Ectodermal cell (in vitro differentiated cells): Measurements from ENCODE around the gene UVSSA.

Experiments
- H3K27ac ChIP-seq: 2 replicates; pipeline ENCODE4 v1.7.0; 2013; ENCODE audit warnings: mild to moderate bottlenecking, low read depth, low read length; ENCODE audit not compliant: insufficient read depth, poor library complexity, severe bottlenecking
- H3K27me3 ChIP-seq: 2 replicates; pipeline ENCODE4 v1.7.0; 2013; ENCODE audit warnings: mild to moderate bottlenecking, low read length; ENCODE audit not compliant: insufficient read depth, control insufficient read depth, poor library complexity, severe bottlenecking
- H3K36me3 ChIP-seq: one replicate; pipeline ENCODE4 v1.7.0; 2013; ENCODE audit warnings: low read length; ENCODE audit not compliant: control insufficient read depth, insufficient read depth
- H3K4me1 ChIP-seq: one replicate; pipeline ENCODE4 v1.7.0; 2013; ENCODE audit warnings: low read length; ENCODE audit not compliant: control insufficient read depth, insufficient read depth
- H3K4me3 ChIP-seq: 2 replicates; pipeline ENCODE4 v1.7.0; 2013; ENCODE audit warnings: low read depth, low read length, control low read depth; ENCODE audit not compliant: insufficient read depth
- H3K9me3 ChIP-seq: 2 replicates; pipeline ENCODE4 v1.7.0; 2013; ENCODE audit warnings: mild to moderate bottlenecking, low read length, moderate library complexity; ENCODE audit not compliant: control insufficient read depth
- WGBS, 2 experiments: methylation state at CpG; one replicate each; pipeline ENCODE4 v1.1.7; 2013; ENCODE audit warnings: missing lambda C conversion rate in 2 of 2; 5-methylcytosine and 5-hydroxymethylcytosine counted together

Gene UVSSA

GRCh38 chr4:1404573-1405253 is 57.7 kb downstream of the UVSSA start:
- Histone ChIP-seq H3K4me1 (no peaks in the 10 kb centered on the region), H3K36me3 (no peaks in the 10 kb centered on the region), H3K9me3 (no peaks in the 10 kb centered on the region), H3K27ac (no peak overlapping the region), H3K4me3 (no peak overlapping the region), H3K27me3 (peaks cover 100% of the 10 kb centered on the region)
- WGBS, 2 experiments = 11% methylated on average over 54 of the region's 54 CpGs

DNA sequence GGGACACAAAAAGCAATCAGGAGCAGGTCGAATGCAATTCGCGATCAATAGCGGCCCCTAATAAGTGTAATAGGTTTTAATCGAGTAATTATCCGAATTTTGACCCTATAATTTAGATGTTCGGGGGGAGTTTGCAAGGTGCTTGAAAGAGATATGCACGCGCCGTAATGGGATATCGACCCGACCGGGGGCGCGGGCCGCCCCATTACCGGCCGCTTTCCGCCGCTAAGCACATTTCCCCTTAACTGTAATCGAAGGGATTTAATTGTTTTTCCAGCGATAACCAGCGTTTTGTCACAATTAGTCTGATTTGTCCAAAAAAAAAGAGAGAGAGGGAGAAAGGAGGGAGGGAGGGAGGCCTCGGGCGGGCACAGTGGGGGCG is 58.2 kb downstream of the UVSSA start:
- no peaks in the 10 kb centered on the region for H3K9me3 ChIP-seq
- H3K36me3 ChIP-seq = no peaks in the 10 kb centered on the region
- 17 to 19% methylated on average over 26 of the region's 26 CpGs for WGBS, 2 experiments
- no peak overlapping the region for H3K4me3 ChIP-seq
- no peaks in the 10 kb centered on the region for H3K4me1 ChIP-seq
- H3K27me3 ChIP-seq = peaks cover 100% of the 10 kb centered on the region
- H3K27ac ChIP-seq = no peak overlapping the region

DNA sequence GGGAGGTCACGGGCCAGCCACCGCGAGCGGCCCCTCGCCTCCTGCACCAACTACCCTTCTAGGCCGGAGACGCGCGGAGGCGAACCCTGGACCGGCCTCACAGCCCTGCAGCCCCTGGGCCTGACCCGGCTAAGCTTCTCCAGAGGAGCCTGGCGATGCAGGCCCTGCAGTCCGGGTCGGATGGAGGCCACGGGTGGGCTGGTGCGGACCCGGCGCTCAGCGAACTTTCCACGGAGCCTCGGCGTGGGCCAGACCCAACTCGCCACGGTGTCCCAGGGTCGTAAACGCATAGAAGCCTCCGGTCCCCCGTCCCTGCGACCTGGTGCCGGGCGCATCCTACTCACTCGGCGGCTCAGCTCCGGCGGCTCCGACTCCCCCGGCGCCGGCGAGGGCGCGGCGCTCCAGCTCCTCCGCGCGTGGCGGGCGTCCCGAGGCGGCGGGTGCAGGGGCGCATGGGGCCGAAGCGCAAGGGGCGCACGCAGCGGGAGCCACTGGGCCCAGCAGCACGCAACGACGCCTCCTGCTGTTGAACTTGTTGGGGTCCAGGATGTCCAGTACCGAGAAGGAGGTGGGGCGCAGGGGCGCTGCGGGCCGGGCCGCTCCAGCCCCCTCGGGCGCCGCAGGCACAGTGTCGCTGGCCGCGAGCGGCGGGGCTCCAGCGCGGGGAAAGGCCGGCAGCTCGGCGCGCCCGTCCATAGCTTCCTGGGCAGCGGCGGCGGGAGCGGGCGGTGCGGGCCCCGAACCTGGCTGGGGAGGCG is 58.8 kb downstream of the UVSSA start:
- H3K27ac ChIP-seq = no peak overlapping the region
- no peak overlapping the region for H3K4me3 ChIP-seq
- 11 to 12% methylated on average over 90 of the region's 90 CpGs for WGBS, 2 experiments
- no peaks in the 10 kb centered on the region for H3K9me3 ChIP-seq
- peaks cover 100% of the 10 kb centered on the region for H3K27me3 ChIP-seq
- no peaks in the 10 kb centered on the region for H3K4me1 ChIP-seq
- H3K36me3 ChIP-seq = no peaks in the 10 kb centered on the region

DNA sequence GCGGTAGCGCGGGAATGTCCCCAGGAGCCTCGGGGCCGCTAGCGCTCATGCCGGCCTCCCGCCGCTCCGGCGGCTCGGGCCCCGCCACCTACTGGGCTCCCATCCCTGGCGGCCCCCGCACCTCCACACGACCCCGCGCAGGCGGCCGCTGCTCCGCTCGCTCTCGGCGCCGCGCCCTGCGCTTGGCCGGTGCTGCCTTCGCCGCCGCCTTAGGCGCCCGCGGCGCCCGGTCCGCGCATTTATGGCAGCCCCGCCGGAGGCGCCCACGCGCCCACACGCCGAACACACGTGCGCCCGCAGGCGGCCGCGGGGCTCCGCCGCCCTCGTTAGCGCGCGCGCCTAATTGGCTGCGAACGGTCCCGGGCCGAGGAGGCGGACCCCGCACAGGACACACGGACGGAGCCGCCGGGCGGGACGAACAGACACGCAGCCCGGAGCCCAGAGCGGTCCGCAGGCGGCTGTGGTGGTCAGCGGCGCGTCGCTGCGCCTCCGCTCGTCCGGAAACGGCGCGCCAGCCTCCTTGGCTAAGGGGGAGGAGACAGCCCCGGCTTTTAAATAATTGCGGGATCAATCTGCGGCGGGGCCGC is 59.5 kb downstream of the UVSSA start, which contains the start of gene NKX1-1:
NKX1-1 (minus strand) TSS at position 49 of the 587 bp plus-strand sequence; CDS start at position 49, 0 bp downstream.
- H3K4me3 ChIP-seq = no peak within 1 kb of the TSS

GRCh38 chr4:1406981-1407656 is 60.1 kb downstream of the UVSSA start:
- H3K4me3 ChIP-seq = no peak overlapping the region
- no peak overlapping the region for H3K27ac ChIP-seq
- no peaks in the 10 kb centered on the region for H3K36me3 ChIP-seq
- no peaks in the 10 kb centered on the region for H3K9me3 ChIP-seq
- peaks cover 100% of the 10 kb centered on the region for H3K27me3 ChIP-seq
- H3K4me1 ChIP-seq = no peaks in the 10 kb centered on the region
- 14 to 16% methylated on average over 50 of the region's 50 CpGs for WGBS, 2 experiments

More for the DNA sequence above, 59.5 kb downstream of the UVSSA start, which contains the start of gene NKX1-1:
- Histone ChIP-seq H3K9me3 (no peaks in the 10 kb centered on the region), H3K27me3 (peaks cover 100% of the 10 kb centered on the region), H3K36me3 (no peaks in the 10 kb centered on the region), H3K4me1 (no peaks in the 10 kb centered on the region), H3K27ac (no peak within 1 kb of the TSS)
- 4 to 5% methylated on average over 91 of the region's 91 CpGs for WGBS, 2 experiments

DNA sequence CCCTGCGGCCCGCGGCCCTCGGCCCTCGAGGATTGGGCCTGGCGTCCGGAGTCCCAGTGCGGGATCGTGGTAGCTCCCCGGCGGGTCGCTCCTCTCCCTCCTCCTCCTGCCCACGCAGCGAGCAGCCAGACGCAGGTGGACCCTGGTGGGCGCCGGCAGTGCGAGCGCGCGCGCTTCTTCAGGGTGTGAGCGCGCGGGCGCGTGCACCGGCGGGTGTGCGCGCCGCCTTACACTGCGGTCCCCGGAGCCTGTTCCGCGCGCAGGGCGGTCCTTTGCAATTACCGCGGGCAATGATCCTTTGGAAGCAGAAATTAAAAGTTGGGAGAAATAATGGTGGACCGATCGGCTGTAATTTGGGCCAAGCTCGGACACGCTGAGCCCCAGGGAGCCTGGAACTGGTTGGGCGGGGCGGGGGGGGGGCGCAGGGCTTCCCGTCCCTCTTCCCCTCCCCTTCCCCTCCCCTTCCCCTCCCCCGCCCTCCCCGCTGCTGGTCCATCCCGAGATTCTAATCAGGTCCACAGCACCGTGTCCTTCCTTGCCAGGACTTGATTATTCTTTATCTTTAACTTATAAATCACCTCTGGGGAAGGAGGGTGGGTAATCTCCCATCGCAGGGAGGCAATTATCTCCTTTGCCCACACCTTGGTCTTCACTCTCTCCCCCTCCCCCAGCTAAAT is 60.8 kb downstream of the UVSSA start:
- H3K27ac ChIP-seq = no peak overlapping the region
- WGBS, 2 experiments = 6 to 9% methylated on average over 49 to 51 of the region's 53 CpGs
- H3K27me3 ChIP-seq = peaks cover 100% of the 10 kb centered on the region
- H3K4me3 ChIP-seq = no peak overlapping the region
- no peaks in the 10 kb centered on the region for H3K4me1 ChIP-seq
- H3K9me3 ChIP-seq = no peaks in the 10 kb centered on the region
- no peaks in the 10 kb centered on the region for H3K36me3 ChIP-seq

DNA sequence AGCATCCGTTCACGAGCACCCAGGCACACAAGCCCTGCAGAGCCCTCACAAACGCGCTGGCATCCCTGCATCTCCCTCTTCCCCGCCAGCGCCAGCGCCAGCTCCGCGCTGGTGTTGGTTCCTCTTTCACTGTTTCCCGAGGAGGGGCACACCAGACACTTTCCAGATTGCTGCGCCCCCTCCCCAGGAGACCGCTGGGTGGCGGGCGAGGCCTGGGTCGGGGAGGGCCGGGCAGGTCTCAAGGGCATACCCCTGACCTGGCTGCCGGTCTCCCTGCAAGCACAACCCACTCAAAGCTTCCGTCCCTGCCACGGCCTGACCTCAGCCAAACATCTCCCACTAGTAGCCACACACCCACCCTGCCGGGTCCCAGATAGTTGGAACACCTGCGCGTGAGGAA is 61.4 kb downstream of the UVSSA start:
- H3K4me3 ChIP-seq = no peak overlapping the region
- WGBS, 2 experiments = 20 to 22% methylated on average over 22 of the region's 22 CpGs
- H3K36me3 ChIP-seq = no peaks in the 10 kb centered on the region
- H3K9me3 ChIP-seq = no peaks in the 10 kb centered on the region
- H3K4me1 ChIP-seq = no peaks in the 10 kb centered on the region
- no peak overlapping the region for H3K27ac ChIP-seq
- H3K27me3 ChIP-seq = peaks cover 100% of the 10 kb centered on the region

DNA sequence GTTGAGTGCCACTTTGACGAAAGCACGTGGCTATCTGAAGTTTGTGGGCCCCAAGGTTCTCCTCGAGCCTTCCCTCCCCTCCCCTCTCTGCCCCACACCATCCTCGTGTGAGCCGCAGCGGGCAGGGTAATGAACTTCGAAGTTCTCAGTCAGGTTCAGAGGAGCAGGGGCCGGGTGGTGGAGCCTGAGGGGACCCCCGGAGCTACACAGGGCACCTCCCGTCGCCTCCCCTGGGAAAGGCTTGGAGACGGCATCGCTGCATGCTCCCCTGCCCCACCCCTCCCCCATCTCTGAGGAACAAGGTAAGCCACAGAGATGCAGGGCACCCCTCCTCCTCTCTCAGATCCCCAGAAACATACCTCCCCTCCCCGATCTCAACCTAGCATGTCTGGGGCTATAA is 62.1 kb downstream of the UVSSA start:
- Histone ChIP-seq H3K4me1 (no peaks in the 10 kb centered on the region), H3K36me3 (no peaks in the 10 kb centered on the region), H3K27ac (no peak overlapping the region), H3K27me3 (peaks cover 100% of the 10 kb centered on the region), H3K4me3 (no peak overlapping the region), H3K9me3 (no peaks in the 10 kb centered on the region)
- 60 to 64% methylated on average over 14 of the region's 14 CpGs for WGBS, 2 experiments

DNA sequence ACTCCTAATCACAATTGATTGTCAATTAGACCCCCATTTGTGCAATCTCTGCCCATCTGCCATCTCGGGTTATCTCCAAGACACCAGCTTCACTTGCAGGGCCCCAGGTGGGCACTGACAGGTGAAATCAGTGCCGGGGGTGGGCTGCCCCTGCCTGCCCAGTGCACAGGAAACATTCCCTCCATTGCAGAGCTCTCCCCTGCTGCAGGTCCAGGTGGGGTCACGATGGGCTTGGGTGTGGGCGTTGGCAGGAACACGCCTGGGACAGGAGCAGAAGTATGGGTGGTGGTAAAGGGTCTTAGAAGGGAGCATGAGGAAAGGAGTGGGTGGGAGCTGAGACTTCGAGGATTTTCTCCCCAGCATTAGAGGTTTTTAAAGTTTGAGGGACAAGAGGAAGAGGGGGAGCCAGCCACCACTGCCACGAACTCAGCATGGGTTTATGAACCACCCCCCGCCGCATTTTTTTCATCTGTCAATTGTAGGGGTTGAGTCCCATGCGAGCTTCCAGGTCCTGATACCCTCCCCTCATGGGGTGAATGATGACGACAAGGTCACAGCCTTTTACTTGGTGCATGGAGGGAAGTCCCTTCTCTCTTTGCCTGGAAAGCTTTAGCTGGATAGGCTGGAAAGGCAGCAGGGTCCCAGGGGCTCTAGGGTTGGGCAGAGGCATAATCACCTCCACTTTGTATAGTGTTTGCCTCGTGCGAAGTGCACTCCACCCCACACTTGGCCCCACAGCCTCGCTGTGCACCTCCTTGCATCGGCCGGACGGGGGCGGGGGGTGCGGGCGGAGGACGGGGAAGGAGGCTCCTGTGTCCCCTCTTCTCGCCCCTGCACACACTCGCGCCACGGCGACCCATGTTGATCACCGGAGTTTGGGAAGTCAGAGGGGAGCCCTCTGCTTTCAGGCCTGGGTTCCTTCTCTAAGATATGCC is 62.8 kb downstream of the UVSSA start:
- no peaks in the 10 kb centered on the region for H3K4me1 ChIP-seq
- no peak overlapping the region for H3K4me3 ChIP-seq
- peaks cover 95% of the 10 kb centered on the region for H3K27me3 ChIP-seq
- H3K27ac ChIP-seq = no peak overlapping the region
- 52 to 53% methylated on average over 27 of the region's 27 CpGs for WGBS, 2 experiments
- H3K36me3 ChIP-seq = no peaks in the 10 kb centered on the region
- H3K9me3 ChIP-seq = no peaks in the 10 kb centered on the region
